NCI-H1105 (cell line): ENCODE results near the gene C12orf57.

Experiments used
- DNase-seq: peaks from one replicate; lab custom pipeline; 2025; lab: John Stamatoyannopoulos, UW

The C12orf57 gene

GRCh38 chr12:6964605-6965025, 20.8 kb downstream of the C12orf57 start:
- no peak for DNase-seq

DNA sequence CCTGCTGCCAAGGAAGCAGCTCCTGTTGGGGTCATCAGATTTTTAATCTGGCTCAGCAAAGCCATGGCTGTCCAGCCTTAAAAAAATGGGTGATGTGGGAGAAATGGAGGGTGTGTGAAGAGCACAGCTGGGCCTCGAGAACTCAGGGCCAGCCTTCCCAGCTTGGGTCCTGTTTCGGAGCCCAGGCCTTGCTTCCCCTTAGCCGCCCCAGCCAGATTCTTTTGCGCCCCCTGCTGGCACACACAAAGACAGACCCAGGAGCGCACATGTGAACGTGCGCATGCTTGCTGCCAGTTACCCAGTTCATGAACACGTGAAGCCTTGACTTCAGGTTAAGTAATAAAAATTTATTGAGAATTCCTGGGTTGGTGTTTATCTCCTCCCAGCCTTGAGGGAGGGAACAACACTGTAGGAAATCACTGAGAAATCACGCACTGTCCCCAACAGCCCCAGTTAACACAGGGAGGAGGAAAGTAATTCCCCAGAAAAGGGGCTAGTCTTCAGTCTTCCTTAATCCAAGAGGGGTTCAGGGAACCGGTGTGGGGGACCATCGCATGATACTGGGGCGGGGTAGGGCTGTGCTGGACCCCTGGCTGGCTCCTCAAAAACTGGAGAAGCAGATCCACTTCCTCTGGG, 21.3 kb downstream of the C12orf57 start:
- DNase-seq: peak; percentile 92

GRCh38 chr12:6965714-6966113, 21.9 kb downstream of the C12orf57 start:
- DNase-seq: no peak

DNA sequence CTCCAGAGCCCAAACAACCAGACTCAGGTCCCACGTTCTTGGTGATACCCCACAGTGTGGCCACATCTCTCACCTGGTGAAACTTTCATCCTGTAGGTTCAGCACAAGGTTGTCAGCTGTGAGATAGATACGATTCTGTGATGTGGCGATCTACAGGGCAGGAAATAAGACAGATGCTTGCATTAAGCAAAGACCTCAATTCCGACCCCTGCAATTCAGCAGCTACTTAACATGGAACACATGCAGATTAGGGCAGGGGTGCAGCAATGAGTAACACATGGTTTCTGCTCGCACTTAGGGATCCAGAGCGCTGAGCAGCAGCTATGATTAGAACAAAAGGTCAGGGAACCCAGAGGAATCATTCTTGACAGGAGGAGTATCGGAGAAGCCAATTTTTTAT, 22.5 kb downstream of the C12orf57 start:
- no peak for DNase-seq

- no peak for DNase-seq
These were observed 23.9 kb downstream of the C12orf57 start for GRCh38 chr12:6967651-6968100.

GRCh38 chr12:6968426-6968825, 24.6 kb downstream of the C12orf57 start:
- DNase-seq: no peak

GRCh38 chr12:6970096-6970527, 26.3 kb downstream of the C12orf57 start:
- DNase-seq: no peak

GRCh38 chr12:6974180-6974579, 30.4 kb downstream of the C12orf57 start:
- DNase-seq: no peak

DNA sequence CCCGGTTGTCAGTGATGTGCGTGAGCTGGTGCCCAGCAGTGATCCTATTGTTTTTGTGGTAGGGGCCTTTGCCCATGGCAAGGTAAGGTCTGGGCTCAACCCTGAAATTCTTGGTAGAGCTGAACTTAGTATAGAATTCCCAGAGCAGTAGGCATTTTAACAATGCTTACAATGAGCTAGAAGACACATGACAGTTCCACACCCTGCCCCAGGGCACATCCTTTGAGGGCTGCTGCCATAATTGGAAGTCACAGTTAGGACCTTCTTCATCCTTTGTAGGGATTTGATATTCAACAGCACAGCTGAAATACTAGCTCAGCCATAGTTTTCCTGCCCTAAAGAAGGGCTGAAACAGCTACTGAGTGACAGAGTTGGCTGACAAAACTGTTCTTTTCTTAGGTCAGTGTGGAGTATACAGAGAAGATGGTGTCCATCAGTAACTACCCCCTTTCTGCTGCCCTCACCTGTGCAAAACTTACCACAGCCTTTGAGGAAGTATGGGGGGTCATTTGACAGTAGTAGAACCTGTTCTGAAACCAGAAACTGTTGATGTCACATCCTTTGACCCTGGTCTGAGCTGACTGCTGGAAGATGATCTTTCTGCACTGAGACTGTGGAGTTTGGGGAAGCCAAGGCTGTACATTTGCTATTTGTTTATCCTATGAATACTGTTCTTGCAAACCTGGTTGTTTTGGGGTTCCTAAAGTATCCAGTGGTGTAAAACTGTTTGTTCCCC, 31.6 kb downstream of the C12orf57 start:
- no peak for DNase-seq

DNA sequence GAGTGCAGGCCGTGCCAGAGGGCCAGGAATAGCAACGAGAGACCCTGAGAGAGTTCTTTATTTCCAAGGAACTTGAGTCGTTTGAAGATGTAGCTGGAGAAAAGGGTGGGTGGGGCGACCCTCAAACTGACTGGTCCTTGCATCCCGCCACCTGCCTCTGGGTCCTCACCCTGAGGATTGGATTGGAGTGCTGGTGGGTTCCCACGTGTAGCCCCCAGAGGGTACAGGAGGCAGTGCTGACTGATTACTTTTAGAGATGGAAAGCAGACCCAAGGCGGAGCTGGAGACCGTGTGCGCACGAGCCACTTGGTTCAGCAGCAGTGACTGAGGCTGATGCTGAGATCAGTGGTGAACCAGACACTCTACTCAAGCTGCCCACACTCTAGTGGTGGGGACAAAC, 33.8 kb downstream of the C12orf57 start:
- DNase-seq: no peak

GRCh38 chr12:6978188-6978587, 34.4 kb downstream of the C12orf57 start:
- DNase-seq: no peak

DNA sequence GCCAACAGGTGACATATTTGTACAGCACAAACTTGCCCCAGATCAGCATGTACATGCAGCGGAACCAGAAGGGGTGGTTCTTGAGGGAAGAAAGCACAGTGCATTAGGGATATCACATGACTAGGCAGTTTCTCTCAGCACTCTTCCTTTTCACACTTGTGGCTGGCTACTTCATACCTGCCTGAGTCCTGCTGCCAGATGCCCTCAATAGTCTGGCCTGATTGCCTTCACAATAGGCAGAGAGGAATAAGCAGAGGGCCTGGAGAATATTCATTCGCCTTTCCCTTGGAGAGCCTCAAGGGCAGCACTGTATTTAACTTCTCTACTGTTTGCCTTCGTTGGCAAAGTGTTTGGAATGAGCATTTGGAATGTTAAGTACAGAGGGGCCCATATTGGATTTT, 34.8 kb downstream of the C12orf57 start:
- no peak for DNase-seq

DNA sequence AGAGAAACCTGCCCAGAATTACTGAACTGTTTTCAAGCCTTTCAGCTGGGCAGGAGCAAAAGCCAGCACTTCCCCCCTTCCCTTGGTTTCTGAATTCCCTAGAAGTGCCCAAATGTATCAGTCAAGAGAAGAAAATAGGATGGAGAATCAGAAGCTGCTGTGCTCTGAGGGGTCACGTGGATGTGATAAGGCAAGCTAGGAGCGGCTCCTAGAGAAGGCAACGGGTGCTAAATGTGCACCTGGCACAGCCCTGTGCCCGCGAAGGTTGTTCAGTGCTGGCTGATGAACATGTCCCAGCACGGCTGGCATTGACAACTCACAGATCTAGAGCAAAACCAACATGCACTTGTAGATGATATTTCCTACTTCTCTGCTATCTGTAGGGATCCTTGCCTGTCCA, 35.2 kb downstream of the C12orf57 start:
- no peak for DNase-seq

DNA sequence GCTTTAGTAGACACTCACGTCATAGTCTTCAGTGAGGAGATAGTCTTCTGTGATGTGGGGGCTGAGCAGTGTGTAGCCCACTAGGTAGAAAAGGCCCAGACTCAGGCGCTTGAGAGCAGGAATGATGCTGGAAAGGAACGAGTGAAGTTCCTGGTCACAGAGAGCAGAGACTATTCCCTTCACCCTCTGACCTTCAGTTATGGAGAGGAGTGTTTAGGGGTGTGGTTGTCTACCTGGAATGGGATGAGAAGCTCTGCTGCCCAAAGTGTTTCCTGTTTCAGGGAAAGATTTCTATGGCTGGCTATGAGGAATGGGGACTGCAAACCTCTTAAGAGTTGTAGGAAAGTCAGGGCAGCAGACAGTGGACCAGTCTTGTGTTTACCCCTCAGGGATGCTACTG, 35.6 kb downstream of the C12orf57 start:
- DNase-seq: no peak

- DNase-seq: no peak
These were observed 36.3 kb downstream of the C12orf57 start for GRCh38 chr12:6980075-6980474.

DNA sequence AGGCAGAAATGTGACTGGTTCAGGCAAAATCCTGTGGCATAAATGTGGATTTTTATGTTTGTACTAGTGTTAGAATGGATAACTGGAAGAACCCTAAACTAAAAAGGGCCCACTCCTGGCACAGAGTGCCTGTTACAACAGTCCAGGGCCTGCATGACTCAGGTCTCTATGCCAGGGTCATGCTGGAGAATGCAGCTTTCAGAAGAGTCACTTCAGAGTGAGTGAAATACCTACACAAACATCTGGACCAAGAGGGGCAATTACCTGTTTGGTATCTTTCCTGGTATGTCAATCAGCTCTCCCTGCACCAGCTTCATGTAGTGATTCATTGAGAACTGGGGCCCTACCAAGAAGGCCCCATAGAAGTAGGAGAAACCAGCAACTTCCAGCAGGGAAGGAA, 36.9 kb downstream of the C12orf57 start:
- no peak for DNase-seq

DNA sequence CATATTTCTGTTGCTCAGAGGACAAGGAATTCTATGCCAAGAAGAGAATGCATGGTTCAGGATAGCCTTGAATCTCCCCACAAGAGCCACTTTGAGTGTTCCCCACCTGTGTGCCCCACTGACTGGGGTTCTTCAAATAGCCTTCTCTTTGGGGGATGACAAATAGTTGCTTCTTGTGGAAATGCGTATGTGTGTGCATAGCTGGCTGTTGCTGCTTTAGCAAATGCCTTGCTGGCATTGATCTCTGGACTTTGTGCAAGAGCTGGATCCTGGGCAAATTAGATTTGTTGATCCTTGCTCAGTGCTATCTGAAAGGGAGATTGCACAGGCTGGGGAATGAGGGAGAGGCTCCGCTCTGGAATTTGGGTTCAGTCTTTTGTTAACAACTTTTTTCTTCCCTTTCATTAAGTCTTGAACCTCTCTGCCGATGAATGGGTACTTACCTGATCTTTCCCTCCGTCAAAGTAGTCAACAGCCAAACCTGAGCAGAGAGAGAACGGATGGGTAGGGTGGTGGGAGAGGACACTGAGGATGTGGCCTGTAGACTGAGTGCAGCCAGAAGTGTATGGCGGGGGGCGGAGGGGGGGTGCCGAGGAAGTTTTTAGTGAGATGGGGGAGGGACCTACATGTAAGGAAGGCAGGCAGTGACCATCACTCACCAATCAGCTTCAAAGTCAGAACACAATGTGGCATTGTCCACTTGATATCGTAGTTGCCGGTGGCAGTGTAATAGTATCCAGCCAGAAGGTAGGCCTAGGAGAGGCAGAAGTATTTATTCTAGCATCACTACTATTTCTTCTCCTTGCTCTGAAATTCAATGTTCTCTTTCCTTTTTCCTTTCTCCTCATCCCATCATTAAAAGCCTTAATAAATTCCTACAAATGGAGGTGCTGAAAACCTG, 37.6 kb downstream of the C12orf57 start:
- DNase-seq: no peak

GRCh38 chr12:6982532-6982931, 38.7 kb downstream of the C12orf57 start:
- no peak for DNase-seq

GRCh38 chr12:6987956-6988553, 44.2 kb downstream of the C12orf57 start:
- DNase-seq: no peak
